Right renal cortex interstitium (tissue), 3 donors: ENCODE data around the gene CARS2. TPM values are rescaled to one million over a fixed set of nuclear protein-coding genes. Genes with fewer than 3 reads are reported as not detected.

Source experiments
- DNase-seq, 3 donors: peaks; one replicate each; pipeline ENCODE4 v3.0.0-alpha.2; 2013; ENCODE audit warnings: low read depth in 3 of 3, low spot score in 2 of 3
- polyA plus RNA-seq, 3 donors: library from polyadenylated mRNA; unstranded; fragments of 120-200 nt; gene quantifications; one replicate each; pipeline ENCODE4 v1.2.1, GENCODE V29; 2013; ENCODE audit not compliant: insufficient read length in 3 of 3

CARS2 gene
- polyA plus RNA-seq, 3 donors, result 52.5 to 55.1 (median 52.6) TPM

DNA sequence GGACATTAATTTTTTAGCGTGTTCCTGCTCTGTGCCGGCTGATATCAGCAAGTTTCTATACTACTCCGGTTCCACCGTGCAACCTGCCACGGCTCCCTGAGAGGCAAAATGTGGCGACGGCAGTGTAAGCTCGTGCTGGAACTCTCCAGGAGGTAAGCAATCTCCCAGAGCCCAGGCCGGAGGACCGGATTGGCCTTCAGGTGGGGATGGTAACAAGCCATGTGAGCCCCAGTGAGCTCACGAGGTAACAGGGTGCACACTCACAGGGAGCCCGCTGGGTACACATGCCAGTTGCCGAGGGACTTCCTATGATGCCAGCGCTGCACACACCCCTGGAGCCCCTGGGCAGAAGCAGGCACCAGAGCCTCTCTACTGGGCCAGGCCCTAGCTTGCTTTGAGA lies 52.1 kb downstream of the CARS2 start:
- no peak for DNase-seq

DNA sequence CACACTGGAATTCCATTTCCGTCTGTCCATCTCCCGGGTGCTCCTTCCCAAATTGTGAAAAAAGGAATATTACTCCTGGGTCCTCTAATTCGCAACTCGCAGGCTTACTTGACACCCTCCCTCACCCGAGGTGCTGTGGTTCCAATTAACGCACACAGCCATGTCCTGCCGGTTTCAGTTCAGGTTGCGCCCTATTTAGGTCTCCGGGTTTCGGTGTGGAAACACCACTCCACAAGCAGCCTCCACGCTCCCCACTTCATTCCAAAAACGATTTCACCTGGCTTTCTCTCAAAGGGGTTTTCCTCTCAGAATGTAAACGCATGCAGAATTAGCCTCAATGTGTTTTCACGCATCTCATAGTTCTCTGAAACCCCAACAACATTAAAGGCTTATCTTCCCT lies 52.6 kb downstream of the CARS2 start:
- DNase-seq, result no peak

DNA sequence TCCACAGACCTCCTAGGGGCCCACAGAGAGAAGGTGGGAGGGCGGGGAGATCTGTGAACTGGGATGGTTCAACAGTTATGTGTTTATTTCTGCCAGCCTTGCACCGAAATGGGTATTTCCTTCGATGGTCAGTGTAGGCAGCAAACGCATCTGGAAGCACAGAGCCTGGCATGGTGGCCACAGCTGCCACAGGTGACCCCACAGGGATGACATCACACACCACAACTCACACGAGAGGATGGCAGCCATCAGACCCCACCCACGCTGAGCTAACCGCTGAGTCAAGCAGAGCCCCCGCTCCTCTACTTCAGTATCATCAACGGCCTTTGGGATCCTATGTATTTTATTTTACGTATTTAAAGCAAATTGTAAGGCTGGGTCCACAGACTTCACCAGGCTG lies 53.2 kb downstream of the CARS2 start:
- no peak for DNase-seq

DNA sequence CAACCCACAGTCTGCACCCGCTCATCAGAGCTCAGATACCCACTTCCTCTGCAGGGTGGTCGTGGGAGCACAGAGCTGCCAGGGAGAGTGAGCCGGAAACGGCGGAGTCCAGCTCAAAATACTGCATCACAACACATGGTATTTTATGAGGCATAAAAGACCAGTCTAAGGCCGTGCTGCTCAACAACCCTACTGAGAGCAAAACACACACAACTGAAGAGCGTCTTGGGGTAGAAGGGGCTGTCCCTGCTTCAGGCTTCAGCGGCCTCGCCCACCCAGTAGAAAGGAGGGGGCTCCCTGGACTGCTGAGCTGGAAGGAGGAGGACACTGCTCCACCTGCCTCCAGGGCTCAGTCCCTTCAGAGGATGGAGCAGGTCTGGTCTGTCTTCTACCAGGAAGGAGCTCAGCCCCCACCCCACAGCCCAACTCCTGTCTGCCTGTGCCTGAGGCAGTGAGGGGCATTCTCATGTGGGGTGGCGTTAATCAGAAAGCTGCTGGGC lies 53.6 kb downstream of the CARS2 start:
- DNase-seq, result no peak

DNA sequence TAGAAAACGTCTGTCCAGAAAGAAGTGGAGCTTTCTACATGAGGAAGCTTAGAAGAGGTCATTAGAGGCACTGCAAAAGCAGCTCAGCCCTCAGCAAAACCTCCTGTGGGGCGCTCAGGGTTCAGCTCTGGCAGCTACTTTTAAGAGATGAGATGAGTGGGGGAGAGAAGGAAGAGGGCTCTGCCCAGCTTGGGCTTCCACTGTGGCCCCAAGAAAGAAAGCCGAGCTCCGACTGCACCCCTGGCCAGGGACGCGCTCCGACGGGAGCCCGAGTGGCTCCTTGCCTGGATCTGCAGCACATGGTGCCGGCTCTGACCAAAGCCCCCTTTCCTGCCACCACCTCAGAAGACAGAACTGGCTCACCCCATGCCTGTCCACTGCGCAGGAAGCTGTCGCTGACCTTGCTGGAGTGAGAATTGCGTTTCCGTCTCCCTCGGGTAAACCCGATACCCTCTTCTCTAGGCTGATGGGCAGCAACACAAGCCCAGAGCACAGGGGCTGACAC lies 54.1 kb downstream of the CARS2 start:
- no peak for DNase-seq

DNA sequence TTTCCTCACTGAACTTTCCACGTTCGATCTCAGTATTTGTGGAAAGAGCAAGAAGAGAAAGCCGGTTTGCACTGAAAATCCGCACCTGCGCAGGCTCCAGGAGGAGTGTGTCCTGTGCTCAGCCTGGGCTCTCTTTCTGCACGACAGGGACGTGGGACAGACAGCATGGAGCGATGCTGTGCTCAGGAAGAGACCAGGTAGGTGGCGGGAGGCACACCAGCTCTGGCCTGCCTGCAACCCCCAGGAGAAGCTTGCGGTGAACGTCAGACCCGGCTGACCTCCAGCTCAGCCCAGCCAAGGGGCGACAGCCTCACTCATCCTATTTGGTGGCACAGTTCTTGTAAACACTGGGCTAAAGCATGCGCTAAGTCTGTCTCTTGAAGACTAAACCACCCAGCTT lies 54.6 kb downstream of the CARS2 start:
- no peak for DNase-seq

DNA sequence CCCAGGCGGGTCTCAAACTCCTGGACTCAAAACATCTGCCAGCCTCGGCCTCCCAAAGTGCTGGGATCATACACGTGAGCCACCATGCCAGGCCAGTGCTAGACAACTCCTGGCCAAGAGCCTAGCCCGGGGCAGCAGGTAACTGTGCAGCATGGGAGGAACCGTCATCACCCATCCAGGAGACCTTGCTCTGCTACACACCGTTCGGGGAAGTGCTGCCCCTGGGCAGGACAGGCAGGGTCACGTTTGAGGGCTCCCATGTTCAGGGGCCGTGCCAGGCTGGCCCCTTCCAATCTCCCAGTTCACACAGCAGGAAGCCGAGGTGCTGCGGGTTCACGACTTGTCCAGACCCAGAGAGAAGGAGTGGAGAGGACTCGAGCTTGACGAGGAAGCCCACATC lies 55.5 kb downstream of the CARS2 start:
- no peak for DNase-seq

DNA sequence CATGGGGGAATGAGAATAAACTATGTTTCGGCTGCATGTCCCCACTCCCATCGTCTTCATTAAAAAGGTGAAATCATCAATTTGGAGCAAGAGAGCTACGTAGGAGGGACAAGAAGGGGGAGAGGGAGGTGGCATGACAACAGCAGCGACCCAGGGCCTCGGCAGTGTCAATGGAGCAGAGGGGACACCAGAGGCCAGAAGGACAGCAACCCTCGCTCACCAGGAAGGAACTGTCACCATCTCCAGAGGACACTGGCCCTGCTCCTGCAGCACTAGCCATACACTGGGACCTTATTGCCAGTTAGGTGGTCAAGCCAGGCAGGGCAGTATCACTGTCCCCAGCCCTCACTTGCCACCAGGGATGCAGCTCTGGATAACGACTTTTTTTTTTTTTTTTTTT lies 56.4 kb downstream of the CARS2 start:
- no peak for DNase-seq

DNA sequence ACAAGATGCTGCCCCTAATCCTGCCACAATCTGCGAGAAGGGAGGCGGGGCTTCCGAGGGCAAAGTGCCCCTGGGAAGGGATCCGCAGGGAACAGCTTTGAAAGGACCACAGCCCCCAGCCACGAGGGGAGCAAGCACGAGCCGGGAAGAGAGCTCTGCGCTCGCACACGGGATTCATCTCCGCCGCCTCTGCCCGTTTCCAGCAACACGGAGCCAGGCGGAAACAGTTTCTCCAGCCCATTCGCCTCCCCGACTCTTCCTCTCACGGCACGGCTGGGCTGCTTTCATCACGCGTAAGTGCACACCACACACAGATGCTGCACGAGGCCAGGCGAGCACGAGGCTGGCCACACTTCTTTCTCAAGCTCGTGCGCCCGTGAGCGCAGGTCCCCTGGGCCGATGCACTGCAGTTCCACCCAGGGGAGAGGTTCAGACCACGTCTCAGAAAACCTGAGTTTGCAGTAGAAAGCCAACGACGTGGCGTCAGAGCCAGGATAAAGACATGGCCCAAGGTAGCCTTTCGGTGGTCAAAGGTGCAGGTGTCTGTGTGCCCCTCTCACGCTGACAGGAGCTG lies 57.0 kb downstream of the CARS2 start:
- no peak for DNase-seq

DNA sequence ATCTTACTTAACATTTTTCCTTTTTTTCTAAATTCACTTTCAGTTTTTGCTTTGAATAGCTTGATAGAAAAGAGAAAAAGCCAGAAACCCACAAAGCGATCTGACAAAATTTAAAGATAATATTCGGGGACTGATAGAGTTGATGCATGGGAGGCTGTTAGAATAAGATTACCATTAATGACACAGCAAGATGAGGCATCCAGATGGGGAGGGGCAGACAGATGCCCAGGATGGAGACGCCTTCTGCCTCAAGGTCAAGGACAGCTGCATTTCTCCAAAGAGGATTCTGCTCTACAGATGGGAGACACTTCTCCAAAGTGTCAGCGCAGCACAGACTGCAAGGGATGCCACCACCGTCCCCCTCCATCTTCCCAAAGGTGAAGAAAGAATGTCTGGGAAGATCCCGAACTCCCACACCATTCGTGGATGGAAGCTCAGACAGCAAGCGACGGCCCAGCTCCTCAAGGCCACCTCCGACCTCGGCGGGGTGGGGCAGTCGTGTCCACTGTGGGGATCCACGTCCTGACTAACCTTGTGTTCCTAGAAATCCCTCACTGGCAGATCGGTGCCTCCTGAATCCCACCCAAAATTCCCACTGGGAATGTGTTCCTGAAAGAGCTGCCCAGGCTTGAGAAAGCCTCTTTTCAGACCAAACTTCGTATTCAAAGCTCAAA lies 57.6 kb downstream of the CARS2 start:
- DNase-seq, result no peak

DNA sequence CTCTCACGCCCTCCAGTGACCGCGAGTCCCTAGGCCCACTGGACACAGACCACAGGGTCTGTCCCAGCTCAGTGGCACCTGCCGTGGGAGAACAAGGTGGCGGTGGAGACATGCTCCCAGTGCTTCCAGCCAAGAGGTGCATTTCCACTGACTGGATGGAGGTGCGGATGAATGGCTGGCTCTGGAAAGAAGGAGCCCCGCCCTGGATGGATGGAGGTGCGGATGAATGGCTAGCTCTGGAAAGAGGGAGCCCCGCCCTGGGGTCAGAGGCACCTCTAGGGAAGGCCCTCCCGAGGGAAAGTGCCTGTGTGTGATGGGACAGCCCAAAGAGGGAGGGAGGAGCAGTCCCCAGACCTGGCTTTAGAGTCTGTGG lies 58.6 kb downstream of the CARS2 start:
- DNase-seq, result no peak

DNA sequence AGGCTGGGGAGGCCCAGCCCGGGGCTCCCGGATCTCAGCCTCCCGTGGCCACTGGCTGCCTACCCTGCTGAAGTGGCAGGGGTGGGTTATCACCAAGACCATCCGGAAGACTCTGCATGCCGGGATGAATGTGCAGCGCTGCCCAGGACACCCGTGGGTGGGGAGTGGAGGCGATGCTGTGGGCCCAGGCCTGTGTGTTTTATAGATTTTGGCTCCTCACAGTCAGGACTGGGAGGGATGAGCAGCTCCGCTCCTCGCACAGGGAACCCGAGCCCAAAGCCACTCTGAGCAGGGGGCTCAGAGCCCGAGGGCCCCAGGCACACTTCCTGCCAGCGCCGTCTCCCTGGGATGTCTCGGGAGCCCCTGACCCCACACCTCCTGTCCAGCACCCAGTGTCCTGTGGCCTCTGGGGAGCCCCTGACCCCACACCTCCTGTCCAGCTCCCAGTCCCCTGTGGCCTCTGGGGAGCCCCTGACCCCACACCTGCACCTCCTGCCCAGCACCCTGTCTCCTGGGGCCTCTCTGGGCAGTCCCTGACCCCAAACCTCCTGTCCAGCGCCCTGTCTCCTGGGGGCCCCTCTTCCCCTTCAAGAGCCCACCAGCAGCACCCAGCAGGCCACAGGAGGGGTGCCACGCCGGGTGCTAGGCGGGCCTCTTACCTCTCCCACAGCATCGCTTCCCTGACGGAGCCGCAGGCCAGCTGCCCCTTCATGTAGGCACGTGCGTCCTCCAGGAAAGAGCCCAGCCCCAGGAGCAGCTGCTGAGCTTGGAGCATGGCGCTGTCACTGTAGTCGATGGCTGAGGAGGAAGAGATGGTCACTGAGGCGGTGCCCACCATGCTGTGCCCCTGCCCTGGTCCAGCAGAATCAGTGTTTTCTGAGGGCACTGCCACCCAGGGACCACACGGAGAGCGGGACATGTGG lies 59.2 kb downstream of the CARS2 start:
- no peak for DNase-seq

DNA sequence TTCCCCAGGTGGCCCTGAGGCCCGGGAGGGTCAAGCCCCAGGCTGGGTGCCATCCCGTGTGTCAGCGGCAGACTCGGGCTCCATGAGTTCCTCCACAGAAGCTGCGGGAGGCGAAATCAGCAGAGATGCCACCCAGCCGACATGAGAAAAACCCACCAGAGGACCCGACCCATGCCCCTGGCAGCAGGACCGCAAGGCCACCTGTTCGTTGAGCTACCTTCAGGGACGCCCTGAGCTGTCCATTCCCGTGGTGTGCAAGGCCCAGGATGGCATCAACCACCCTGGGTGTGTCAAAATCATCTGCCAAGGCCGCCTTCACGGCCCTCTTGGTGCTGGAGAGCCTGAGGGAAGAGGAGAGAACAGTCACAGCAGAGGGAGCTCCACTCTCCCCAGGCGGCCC lies 60.2 kb downstream of the CARS2 start:
- DNase-seq, result no peak

DNA sequence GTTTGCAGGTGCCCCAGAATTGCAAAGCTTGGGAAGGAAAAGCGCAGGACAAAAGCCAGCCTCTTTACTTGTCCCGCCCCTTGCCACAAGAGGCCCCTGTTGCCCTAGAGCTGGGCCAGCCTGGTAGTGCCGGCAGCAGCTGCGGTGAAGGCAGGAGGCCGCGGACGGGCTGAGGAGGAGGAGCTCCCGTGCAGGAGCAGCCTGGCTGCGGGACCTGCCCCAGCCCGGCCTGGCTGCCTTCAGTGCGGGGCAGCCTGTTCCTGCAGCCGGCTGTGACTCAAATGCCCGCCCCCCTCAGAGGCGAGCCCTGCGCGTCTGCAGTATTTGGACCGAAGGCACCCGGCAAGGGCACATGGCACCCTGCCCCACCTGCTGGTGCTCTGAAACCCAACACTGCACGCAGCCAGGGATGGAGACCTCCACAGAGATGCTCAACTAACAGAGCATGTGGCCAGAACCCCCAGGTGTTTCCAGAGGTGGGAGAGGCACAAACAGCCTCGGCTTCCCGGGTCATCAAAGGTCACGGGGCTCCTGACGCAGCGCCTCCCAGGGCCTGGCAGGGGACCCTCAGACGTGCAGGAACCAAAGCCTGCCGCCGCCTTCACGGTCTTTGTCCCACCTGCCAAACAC lies 60.9 kb downstream of the CARS2 start:
- no peak for DNase-seq

DNA sequence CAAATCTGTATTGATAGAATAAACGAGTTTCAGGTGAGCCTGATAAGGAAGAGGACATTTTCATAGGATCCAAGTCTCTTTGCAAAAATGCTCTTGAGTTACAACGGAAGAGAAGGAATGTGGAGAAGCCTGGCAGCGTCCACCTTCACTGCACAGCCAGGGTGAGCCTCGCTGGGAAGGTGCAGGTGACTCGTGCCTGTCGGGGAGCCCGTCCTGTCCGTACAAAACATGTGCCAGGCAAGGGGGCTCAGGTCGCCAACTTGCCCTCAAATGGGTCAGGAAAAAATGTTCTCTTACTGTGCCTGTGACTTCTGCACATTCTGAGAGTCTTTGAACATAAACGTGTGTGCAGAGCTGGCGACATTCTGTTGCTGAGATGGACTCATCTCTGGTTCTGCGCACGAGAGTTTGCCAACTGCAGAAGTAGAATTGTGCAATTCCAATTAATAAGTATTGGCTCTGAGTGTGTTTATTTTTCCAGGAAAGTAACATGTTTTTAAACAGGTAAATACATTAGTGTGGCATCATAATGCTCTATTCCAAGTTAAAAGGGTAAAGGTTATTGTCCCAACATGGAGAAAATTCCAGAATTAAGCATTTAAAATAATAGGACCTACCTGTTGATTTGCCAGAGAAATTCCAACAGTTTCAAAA lies 62.0 kb downstream of the CARS2 start:
- no peak for DNase-seq

DNA sequence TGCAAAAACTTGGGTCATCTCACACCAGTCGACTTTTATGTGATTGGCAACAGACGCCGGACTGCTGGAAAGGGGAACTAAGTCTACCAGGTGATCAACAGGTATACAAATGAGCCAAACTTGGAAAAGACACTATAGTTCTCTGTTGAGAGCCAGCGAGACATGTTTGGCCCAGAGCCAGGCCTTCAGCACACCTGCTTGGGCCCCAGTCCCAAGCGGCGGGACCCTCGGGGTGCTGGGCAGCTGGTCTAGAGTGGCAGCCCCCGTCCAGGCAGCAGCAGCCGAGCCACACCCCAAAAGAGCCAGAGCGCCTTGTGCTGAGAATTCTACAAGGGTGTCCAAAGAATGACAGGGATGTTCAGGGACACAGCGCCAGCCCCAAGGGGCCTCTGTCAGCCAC lies 62.6 kb downstream of the CARS2 start:
- no peak for DNase-seq

DNA sequence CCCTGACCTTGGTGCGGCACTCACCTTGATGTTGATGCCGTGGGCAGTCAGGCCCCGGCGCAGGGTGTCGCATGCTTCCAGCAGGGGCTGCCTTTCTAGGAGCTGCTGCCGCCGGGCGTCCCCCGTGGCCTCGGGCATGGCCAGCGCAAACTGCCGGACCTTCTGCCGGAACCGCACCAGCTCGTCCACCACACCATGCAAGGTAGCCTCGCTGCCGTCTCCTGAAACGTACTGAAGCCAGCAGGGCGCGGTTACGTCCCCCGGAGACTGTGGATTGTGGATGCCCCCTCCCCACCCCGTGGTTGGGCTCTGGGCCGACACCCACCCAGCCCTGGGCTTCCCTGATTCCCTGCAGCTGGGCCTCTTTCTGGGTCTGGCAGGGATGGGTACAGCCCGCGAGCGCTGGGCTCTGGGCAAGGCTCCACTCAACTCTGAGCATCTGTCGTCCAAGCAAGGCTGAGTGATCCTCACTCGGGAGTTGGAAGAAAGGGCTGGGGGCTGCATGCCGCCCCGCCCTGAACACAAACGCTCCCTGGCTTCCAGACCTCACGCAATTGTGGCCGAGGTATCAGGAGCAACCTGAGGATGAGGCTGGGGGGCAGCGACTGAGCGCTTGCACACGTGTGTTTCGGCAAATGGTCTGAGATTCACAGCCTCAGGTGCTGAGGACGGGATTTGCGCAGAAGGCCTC lies 63.5 kb downstream of the CARS2 start:
- no peak for DNase-seq

DNA sequence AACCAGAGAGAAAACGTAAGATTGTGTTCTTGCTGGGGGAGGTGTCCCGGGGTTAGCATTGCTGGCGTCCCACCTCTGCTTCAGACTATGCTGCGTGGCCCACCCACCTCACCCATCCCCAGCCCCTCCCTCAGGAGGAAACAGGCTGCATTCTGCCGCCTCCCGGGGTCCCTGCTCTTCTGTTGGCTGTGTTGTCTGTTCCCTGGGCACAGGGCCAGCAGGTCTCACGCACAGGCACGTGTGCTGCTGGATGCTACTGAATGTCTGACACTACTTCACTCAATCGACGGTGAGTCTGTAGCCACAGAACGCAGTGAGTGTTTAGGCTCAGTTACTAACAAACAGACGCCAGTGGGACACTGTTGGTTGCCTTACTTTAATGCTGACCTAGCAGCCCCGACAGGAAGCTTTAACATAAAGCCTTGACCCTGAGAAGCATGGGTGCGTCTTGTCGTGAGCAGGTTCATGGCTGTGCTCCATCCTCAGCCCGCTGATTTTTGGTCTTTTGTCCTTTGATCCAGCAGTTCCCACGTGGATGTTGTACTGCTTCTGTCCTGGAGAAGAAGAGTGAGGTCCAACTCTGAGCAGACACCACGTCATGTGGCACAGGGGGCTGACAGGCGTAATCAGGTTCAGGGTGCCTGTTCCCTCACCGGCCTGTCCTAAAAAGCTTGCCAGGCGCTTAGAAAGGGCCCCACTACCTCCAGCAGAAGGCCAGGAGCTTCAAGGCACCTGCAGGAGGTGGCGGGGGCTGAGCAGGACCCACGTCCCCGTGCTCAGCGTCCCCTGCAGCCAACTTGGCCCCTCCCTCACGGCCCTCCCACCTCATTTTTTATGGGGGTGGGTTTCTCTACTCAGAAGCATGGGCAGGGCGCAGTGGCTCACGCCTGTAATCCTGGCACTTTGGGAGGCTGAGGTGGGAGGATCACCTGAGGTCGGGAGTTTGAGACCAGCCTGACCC lies 64.6 kb downstream of the CARS2 start:
- no peak for DNase-seq

DNA sequence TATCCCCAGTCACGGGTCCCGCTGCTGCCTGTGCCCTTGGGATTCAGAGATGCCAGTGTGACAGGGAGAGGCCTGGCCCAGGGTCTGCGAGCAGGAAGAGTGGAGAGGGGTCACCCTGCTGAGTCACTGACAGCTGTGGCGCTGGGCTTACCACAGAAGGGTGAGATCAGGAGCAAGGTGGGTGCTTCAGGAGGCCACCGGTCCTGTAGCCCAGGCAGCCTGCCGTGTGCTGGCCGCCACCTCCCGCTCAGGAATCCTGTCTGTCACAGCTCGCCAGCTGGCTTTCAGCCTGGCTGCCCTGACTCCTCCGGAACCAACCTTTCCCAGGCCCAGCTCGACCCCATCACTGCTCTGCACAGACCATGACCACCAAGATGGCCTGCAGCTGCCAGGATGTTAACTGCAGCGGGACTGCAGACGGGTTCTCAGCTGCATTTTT lies 65.3 kb downstream of the CARS2 start:
- no peak for DNase-seq
